ENCODE results near the gene PRKAG2.

PRKAG2 gene

GRCh38 chr7:151586531-151587260, 290.2 kb downstream of the PRKAG2 start:
- no peak overlapping the region for H3K9ac ChIP-seq
- H3K79me2 ChIP-seq, result peaks cover 2% of the 10 kb centered on the region
- no peaks in the 10 kb centered on the region for H3K36me3 ChIP-seq (ENCODE audit: control insufficient read depth, insufficient read depth, low read length)
- no peak overlapping the region for H3K27ac ChIP-seq
- no peaks in the 10 kb centered on the region for H3K9me3 ChIP-seq (ENCODE audit: control insufficient read depth, low read length)
- TF ChIP-seq CTCF (IDR thresholded peaks at IDR 0.05), result no peak
- H3K4me1 ChIP-seq, result no peaks in the 10 kb centered on the region
- H3K27me3 ChIP-seq (ENCODE audit: control insufficient read depth, insufficient read depth, low read length), result no peaks in the 10 kb centered on the region
- no peak overlapping the region for H3K4me2 ChIP-seq (ENCODE audit: low read length)
- no peak overlapping the region for H2AFZ ChIP-seq
- no peak overlapping the region for H3K4me3 ChIP-seq (ENCODE audit: low read depth, low read length)

- Histone ChIP-seq H3K27me3 (ENCODE audit: control insufficient read depth, insufficient read depth, low read length) (no peaks in the 10 kb centered on the region), H2AFZ (no peak overlapping the region), H3K4me1 (no peaks in the 10 kb centered on the region), H3K4me2 (ENCODE audit: low read length) (no peak overlapping the region), H3K36me3 (ENCODE audit: control insufficient read depth, insufficient read depth, low read length) (no peaks in the 10 kb centered on the region), H3K9ac (no peak overlapping the region), H3K27ac (no peak overlapping the region), H3K79me2 (no peaks in the 10 kb centered on the region), H3K4me3 (ENCODE audit: low read depth, low read length) (no peak overlapping the region), H3K9me3 (ENCODE audit: control insufficient read depth, low read length) (no peaks in the 10 kb centered on the region)
- TF ChIP-seq CTCF (IDR thresholded peaks at IDR 0.05), result no peak
Measured at GRCh38 chr7:151585744-151586393, 291.0 kb downstream of the PRKAG2 start.

- H3K27ac ChIP-seq, result no peak overlapping the region
- H3K9ac ChIP-seq, result no peak overlapping the region
- no peak overlapping the region for H2AFZ ChIP-seq
- H3K79me2 ChIP-seq, result peaks cover 2% of the 10 kb centered on the region
- no peaks in the 10 kb centered on the region for H3K36me3 ChIP-seq (ENCODE audit: control insufficient read depth, insufficient read depth, low read length)
- no peak overlapping the region for H3K4me2 ChIP-seq (ENCODE audit: low read length)
- H3K4me1 ChIP-seq, result no peaks in the 10 kb centered on the region
- no peaks in the 10 kb centered on the region for H3K9me3 ChIP-seq (ENCODE audit: control insufficient read depth, low read length)
- no peak overlapping the region for H3K4me3 ChIP-seq (ENCODE audit: low read depth, low read length)
- no peaks in the 10 kb centered on the region for H3K27me3 ChIP-seq (ENCODE audit: control insufficient read depth, insufficient read depth, low read length)
- no peak for TF ChIP-seq CTCF (IDR thresholded peaks at IDR 0.05)
Measured at GRCh38 chr7:151581741-151582140, 295.2 kb downstream of the PRKAG2 start.

- Histone ChIP-seq H3K4me1 (no peaks in the 10 kb centered on the region), H3K27ac (no peak overlapping the region), H3K27me3 (ENCODE audit: control insufficient read depth, insufficient read depth, low read length) (no peaks in the 10 kb centered on the region), H3K79me2 (peaks cover 2% of the 10 kb centered on the region), H3K9me3 (ENCODE audit: control insufficient read depth, low read length) (no peaks in the 10 kb centered on the region), H3K9ac (no peak overlapping the region), H3K4me3 (ENCODE audit: low read depth, low read length) (no peak overlapping the region), H2AFZ (no peak overlapping the region), H3K4me2 (ENCODE audit: low read length) (no peak overlapping the region), H3K36me3 (ENCODE audit: control insufficient read depth, insufficient read depth, low read length) (no peaks in the 10 kb centered on the region)
- no peak for TF ChIP-seq CTCF (IDR thresholded peaks at IDR 0.05)
Measured at GRCh38 chr7:151579644-151580043, 297.3 kb downstream of the PRKAG2 start.
